ENCODE measurements around the gene ZDHHC14.

ZDHHC14 gene

GRCh38 chr6:157682856-157683481 lies 302.0 kb downstream of the ZDHHC14 start:
- no peak overlapping the region for H3K27ac ChIP-seq
- no peak for TF ChIP-seq CTCF (IDR thresholded peaks at IDR 0.05; ENCODE audit: low read depth, low read length)
- H3K36me3 ChIP-seq = no peaks in the 10 kb centered on the region
- DNase-seq = no peak
- H3K4me3 ChIP-seq (ENCODE audit: low read depth, low read length) = no peak overlapping the region
- no peaks in the 10 kb centered on the region for H3K9me3 ChIP-seq (ENCODE audit: severe bottlenecking)
- no peaks in the 10 kb centered on the region for H3K27me3 ChIP-seq (ENCODE audit: insufficient read depth, low read depth, severe bottlenecking)

- no peak for TF ChIP-seq CTCF (IDR thresholded peaks at IDR 0.05; ENCODE audit: low read depth, low read length)
- Histone ChIP-seq H3K36me3 (no peaks in the 10 kb centered on the region), H3K27me3 (ENCODE audit: insufficient read depth, low read depth, severe bottlenecking) (no peaks in the 10 kb centered on the region), H3K4me3 (ENCODE audit: low read depth, low read length) (no peak overlapping the region), H3K9me3 (ENCODE audit: severe bottlenecking) (no peaks in the 10 kb centered on the region), H3K27ac (no peak overlapping the region)
- no peak for DNase-seq
These were observed 302.7 kb downstream of the ZDHHC14 start for GRCh38 chr6:157683707-157684106.

- DNase-seq = no peak
- Histone ChIP-seq H3K36me3 (no peaks in the 10 kb centered on the region), H3K9me3 (ENCODE audit: severe bottlenecking) (no peaks in the 10 kb centered on the region), H3K4me3 (ENCODE audit: low read depth, low read length) (no peak overlapping the region), H3K27ac (peak overlapping the region; percentile 51), H3K27me3 (ENCODE audit: insufficient read depth, low read depth, severe bottlenecking) (no peaks in the 10 kb centered on the region)
- TF ChIP-seq CTCF (IDR thresholded peaks at IDR 0.05; ENCODE audit: low read depth, low read length) = no peak
These were observed 303.8 kb downstream of the ZDHHC14 start for GRCh38 chr6:157684620-157685299.

GRCh38 chr6:157685596-157686280 lies 304.7 kb downstream of the ZDHHC14 start:
- no peaks in the 10 kb centered on the region for H3K27me3 ChIP-seq (ENCODE audit: insufficient read depth, low read depth, severe bottlenecking)
- H3K27ac ChIP-seq = peak overlapping the region; percentile 80
- DNase-seq = peak; percentile 88
- no peak for TF ChIP-seq CTCF (IDR thresholded peaks at IDR 0.05; ENCODE audit: low read depth, low read length)
- H3K9me3 ChIP-seq (ENCODE audit: severe bottlenecking) = no peaks in the 10 kb centered on the region
- no peaks in the 10 kb centered on the region for H3K36me3 ChIP-seq
- H3K4me3 ChIP-seq (ENCODE audit: low read depth, low read length) = no peak overlapping the region

GRCh38 chr6:157688275-157688959 lies 307.4 kb downstream of the ZDHHC14 start:
- no peak overlapping the region for H3K27ac ChIP-seq

More at GRCh38 chr6:157688275-157688959, 307.4 kb downstream of the ZDHHC14 start:
- no peak for DNase-seq
- Histone ChIP-seq H3K27me3 (ENCODE audit: insufficient read depth, low read depth, severe bottlenecking) (no peaks in the 10 kb centered on the region), H3K9me3 (ENCODE audit: severe bottlenecking) (no peaks in the 10 kb centered on the region), H3K36me3 (no peaks in the 10 kb centered on the region), H3K4me3 (ENCODE audit: low read depth, low read length) (no peak overlapping the region)
- TF ChIP-seq CTCF (IDR thresholded peaks at IDR 0.05; ENCODE audit: low read depth, low read length) = no peak
